Smooth muscle cell (in vitro differentiated cells): ENCODE measurements around the gene DCHS2. TPM values are rescaled to one million over a fixed set of nuclear protein-coding genes. Genes with fewer than 3 reads are reported as not detected.

Experiments used
- DNase-seq: peaks from one replicate; lab custom pipeline; 2025; ENCODE audit not compliant: unreplicated experiment; lab: John Stamatoyannopoulos, UW
- H2AFZ ChIP-seq: fragments of 200-600 bp; sonication (generic); 2 replicates; pipeline ENCODE4 v1.6.0; 2016; ENCODE audit warnings: antibody characterized with exemption, low read depth, mild to moderate bottlenecking
- H3F3A ChIP-seq: fragments of 200-600 bp; sonication (generic); 2 replicates; pipeline ENCODE4 v1.6.0; 2017; ENCODE audit warnings: antibody characterized with exemption, low read depth
- H3K27ac ChIP-seq: fragments of 200-600 bp; sonication (generic); 2 replicates; pipeline ENCODE4 v1.5.1; 2016; ENCODE audit warnings: low read depth, mild to moderate bottlenecking
- H3K27me3 ChIP-seq: fragments of 200-600 bp; sonication (generic); 2 replicates; pipeline ENCODE4 v1.6.1; 2016; ENCODE audit warnings: low read depth, mild to moderate bottlenecking
- H3K36me3 ChIP-seq: fragments of 200-600 bp; sonication (generic); 2 replicates; pipeline ENCODE4 v1.5.1; 2016; ENCODE audit warnings: low read depth
- H3K4me1 ChIP-seq: fragments of 200-600 bp; sonication (generic); 2 replicates; pipeline ENCODE4 v1.5.1; 2016; ENCODE audit warnings: low read depth
- H3K4me2 ChIP-seq: fragments of 200-600 bp; sonication (generic); 2 replicates; pipeline ENCODE4 v1.6.0; 2016; ENCODE audit warnings: mild to moderate bottlenecking
- H3K4me3 ChIP-seq: fragments of 200-600 bp; sonication (generic); 2 replicates; pipeline ENCODE4 v1.5.1; 2016; ENCODE audit warnings: mild to moderate bottlenecking
- H3K79me2 ChIP-seq: fragments of 200-600 bp; sonication (generic); 2 replicates; pipeline ENCODE4 v1.6.0; 2016; ENCODE audit warnings: low read depth, mild to moderate bottlenecking
- H3K9ac ChIP-seq: fragments of 200-600 bp; sonication (generic); 2 replicates; pipeline ENCODE4 v1.6.0; 2016; ENCODE audit warnings: low read depth
- H3K9me3 ChIP-seq: fragments of 200-600 bp; sonication (generic); replicated peaks from 2 replicates; pipeline ENCODE4 v1.5.1; 2016; ENCODE audit warnings: low read depth
- H4K20me1 ChIP-seq: fragments of 200-600 bp; sonication (generic); 2 replicates; pipeline ENCODE4 v1.6.0; 2016; ENCODE audit warnings: low read depth
- CTCF ChIP-seq: fragments of 200-600 bp; sonication (generic); IDR thresholded peaks from 2 replicates; pipeline ENCODE4 v1.5.1; 2017; ENCODE audit warnings: borderline replicate concordance, mild to moderate bottlenecking, antibody characterized with exemption; ENCODE audit not compliant: insufficient read depth, poor library complexity, severe bottlenecking
- WGBS: methylation state at CpG from one replicate; pipeline ENCODE4 v1.1.7; 2016; ENCODE audit warnings: low lambda C conversion rate; 5-methylcytosine and 5-hydroxymethylcytosine counted together
- polyA plus RNA-seq: library from polyadenylated mRNA; unstranded; fragments of >200 nt; fragmentation: Nextera tagmentation; extraction: Ambion mirVana; gene quantifications from 2 replicates; pipeline ENCODE4 v1.2.1, GENCODE V29; 2016
- total RNA-seq: library from RNA; depleted of rRNA; stranded (reverse); fragments of >200 nt; gene quantifications from 2 replicates; pipeline ENCODE4 v1.2.3, GENCODE V29; 2014

DCHS2 gene
- total and polyA plus RNA-seq, 2 experiments from 2014 or later, result 0.45 to 1.3 TPM

- Histone ChIP-seq H3K79me2 (no peaks in the 10 kb centered on the region), H2AFZ (no peak overlapping the region), H4K20me1 (no peaks in the 10 kb centered on the region), H3K27me3 (no peaks in the 10 kb centered on the region), H3K36me3 (no peaks in the 10 kb centered on the region), H3K9ac (no peak overlapping the region), H3K27ac (no peak overlapping the region), H3K4me3 (no peak overlapping the region), H3K4me2 (peak overlapping the region; percentile 77), H3K9me3 (no peaks in the 10 kb centered on the region), H3F3A (no peaks in the 10 kb centered on the region), H3K4me1 (peaks cover 14% of the 10 kb centered on the region)
- TF ChIP-seq CTCF, result no peak
- no peak for DNase-seq
- 53% methylated on average over 5 of the region's 5 CpGs for WGBS
These were observed 178.5 kb downstream of the DCHS2 start for GRCh38 chr4:154313004-154313585.

DNA sequence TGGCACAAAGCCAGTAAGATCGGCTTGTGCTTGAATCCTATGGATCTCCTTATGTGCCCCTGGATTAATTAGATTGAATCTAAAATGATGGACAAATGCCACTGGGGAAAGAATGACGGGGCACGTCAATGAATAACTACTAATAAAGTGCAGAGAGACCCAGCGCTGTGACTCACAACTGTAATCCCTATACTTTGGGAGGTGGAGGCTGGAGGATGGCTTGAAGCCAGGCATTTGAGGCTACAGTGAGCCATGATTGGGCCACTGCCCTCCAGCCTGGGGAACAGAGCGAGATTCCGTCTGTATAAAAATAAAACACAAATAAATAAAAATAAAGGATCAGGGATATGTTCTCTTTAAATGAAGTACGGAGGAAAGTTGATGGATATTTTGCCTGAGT, 179.4 kb downstream of the DCHS2 start:
- no peaks in the 10 kb centered on the region for H4K20me1 ChIP-seq
- no peaks in the 10 kb centered on the region for H3K27me3 ChIP-seq
- WGBS, result 70% methylated on average over 7 of the region's 7 CpGs

GRCh38 chr4:154310578-154310977, 181.0 kb downstream of the DCHS2 start:
- Histone ChIP-seq H3K9ac (no peak overlapping the region), H4K20me1 (no peaks in the 10 kb centered on the region), H3K27me3 (no peaks in the 10 kb centered on the region), H2AFZ (no peak overlapping the region), H3F3A (no peaks in the 10 kb centered on the region), H3K9me3 (no peaks in the 10 kb centered on the region), H3K4me3 (no peak overlapping the region), H3K79me2 (no peaks in the 10 kb centered on the region), H3K27ac (no peak overlapping the region), H3K4me1 (peaks cover 14% of the 10 kb centered on the region), H3K4me2 (no peak overlapping the region), H3K36me3 (no peaks in the 10 kb centered on the region)
- DNase-seq, result no peak
- no peak for TF ChIP-seq CTCF

More for the DNA sequence above, 179.4 kb downstream of the DCHS2 start:
- H3K9ac ChIP-seq, result no peak overlapping the region
- H2AFZ ChIP-seq, result no peak overlapping the region
- no peak for DNase-seq
- H3K36me3 ChIP-seq, result no peaks in the 10 kb centered on the region
- H3K79me2 ChIP-seq, result no peaks in the 10 kb centered on the region
- peak overlapping the region; percentile 60 for H3K4me2 ChIP-seq
- no peak overlapping the region for H3K4me3 ChIP-seq
- peaks cover 14% of the 10 kb centered on the region for H3K4me1 ChIP-seq
- no peak overlapping the region for H3K27ac ChIP-seq
- TF ChIP-seq CTCF, result no peak
- no peaks in the 10 kb centered on the region for H3F3A ChIP-seq
- H3K9me3 ChIP-seq, result no peaks in the 10 kb centered on the region

- no peaks in the 10 kb centered on the region for H3K79me2 ChIP-seq
- H3K27ac ChIP-seq, result no peak overlapping the region
- no peaks in the 10 kb centered on the region for H3K36me3 ChIP-seq
- no peaks in the 10 kb centered on the region for H3K9me3 ChIP-seq
- TF ChIP-seq CTCF, result no peak
- no peaks in the 10 kb centered on the region for H4K20me1 ChIP-seq
- DNase-seq, result no peak
- H3K4me3 ChIP-seq, result no peak overlapping the region
- no peak overlapping the region for H3K9ac ChIP-seq
- H3K27me3 ChIP-seq, result no peaks in the 10 kb centered on the region
- H3K4me2 ChIP-seq, result no peak overlapping the region
- H3K4me1 ChIP-seq, result peaks cover 5% of the 10 kb centered on the region
- no peak overlapping the region for H2AFZ ChIP-seq
- no peaks in the 10 kb centered on the region for H3F3A ChIP-seq
- WGBS, result 84% methylated on average over 1 of the region's 1 CpG
These were observed 183.4 kb downstream of the DCHS2 start for GRCh38 chr4:154308207-154308606.
